GM21390 (cell line): ENCODE measurements around the gene RERE.
"Not testable (repeated sequence)": the region's sequence is repeated elsewhere in the genome, so short reads cannot be mapped to it uniquely, and the experiment has no call there.

Source experiments
- ATAC-seq: cut with Tn5 transposase; IDR thresholded peaks from one replicate; pipeline ENCODE4 v1.9.1; 2021; ENCODE audit not compliant: unreplicated experiment

The RERE gene

DNA sequence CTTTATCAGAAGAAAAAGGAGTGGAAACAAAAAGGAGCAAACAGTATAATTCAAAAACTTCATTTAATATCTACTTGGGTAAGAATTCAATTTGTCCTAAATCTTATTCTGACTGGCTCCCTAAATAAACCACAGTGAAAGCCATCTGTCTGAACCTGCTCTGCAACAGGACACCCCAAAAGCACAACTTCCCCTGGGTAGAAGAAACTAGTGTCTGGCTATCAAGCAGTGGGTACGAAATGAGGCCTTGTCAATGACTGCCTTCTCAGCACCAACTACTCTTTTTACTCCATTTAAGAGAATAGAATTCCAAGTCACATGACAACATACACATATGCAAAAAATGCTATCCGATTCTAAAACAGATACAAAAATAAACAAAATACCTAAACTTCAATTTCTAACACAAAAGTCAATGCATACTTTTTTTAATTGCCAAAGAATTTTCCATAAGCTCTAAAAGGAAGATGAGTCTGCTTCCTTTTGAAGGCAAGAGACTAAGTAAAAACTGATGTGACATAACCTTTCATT lies 292.7 kb downstream of the RERE start:
- ATAC-seq = no peak

DNA sequence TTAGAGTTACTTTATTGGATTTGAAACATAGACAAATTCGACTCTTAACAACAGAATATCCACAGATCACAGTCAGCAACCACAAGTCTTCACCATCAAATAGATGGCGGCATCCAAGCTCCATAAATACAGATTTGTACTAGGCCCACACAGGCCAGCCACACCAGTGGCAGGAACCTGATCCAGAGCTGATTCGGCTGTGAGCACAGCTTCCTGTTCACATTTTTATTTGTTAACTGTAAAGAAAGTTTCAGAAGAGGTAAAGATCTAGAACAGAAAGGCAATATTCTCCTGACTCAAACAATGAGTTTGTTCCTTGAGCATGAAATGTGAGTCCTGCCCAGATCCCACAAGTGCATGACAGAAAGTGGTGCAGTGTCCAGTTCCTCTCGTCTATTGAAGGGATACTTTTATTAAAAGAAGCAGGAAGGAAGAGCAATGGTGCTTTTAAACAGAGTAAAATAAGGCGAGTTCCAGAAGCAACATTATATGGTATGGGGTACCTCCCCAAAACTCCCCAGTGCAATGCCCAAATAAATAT lies 293.7 kb downstream of the RERE start:
- no peak for ATAC-seq

DNA sequence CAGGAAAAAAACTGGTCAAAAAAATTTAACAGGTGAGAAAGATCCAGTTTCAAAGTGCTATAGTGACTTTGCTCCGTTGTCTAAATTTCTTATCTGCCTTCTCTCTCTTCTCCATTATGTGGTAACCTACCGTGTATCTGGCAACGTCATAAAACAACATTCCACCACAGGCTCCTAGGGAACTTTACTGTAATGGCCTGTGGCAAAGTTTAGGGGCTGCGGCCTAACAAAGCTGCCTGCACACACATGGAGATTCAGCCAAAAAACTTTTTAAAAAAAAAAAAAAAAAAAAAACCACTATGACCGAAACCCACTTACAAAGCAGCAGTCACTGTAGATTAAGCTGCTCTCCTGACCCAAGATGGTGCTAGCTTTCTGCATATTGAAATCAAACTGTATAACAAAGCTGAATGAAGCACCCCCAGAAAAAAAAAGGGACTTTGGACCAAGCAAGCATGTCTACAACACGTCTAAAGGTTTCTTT lies 296.9 kb downstream of the RERE start:
- ATAC-seq = no peak

DNA sequence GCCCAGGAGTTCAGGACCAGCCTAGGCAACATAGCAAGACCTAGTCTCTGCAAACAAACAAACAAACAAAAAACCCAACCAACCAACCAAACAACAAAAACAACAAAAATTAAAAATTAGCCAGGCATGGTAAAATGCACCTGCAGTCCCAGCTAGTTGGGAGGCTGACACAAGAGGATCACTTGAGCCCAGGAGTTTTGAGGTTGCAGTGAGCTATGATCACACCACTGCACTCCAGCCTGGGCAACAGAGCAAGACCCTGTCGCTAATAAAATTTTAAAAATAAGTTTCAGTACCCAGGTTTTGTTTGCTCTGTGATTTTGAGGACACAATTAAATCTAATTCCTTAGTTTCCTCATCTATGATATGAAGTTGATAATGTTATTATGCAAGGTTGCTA lies 298.3 kb downstream of the RERE start:
- ATAC-seq = no peak

DNA sequence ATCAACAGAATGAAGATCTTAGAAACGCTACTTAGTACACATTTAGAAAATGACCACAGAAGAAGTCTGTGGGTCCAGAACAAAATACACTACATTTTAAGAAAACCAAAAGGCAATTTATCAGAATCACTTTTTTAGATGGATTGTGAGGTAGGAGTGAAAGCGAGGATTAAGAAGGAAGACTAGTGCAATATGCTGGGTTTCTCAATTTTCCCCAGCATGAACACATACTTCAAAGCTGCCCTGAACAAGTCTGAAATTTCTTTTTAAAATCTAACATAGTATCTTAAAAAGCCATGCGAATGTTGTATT lies 299.0 kb downstream of the RERE start:
- no peak for ATAC-seq

DNA sequence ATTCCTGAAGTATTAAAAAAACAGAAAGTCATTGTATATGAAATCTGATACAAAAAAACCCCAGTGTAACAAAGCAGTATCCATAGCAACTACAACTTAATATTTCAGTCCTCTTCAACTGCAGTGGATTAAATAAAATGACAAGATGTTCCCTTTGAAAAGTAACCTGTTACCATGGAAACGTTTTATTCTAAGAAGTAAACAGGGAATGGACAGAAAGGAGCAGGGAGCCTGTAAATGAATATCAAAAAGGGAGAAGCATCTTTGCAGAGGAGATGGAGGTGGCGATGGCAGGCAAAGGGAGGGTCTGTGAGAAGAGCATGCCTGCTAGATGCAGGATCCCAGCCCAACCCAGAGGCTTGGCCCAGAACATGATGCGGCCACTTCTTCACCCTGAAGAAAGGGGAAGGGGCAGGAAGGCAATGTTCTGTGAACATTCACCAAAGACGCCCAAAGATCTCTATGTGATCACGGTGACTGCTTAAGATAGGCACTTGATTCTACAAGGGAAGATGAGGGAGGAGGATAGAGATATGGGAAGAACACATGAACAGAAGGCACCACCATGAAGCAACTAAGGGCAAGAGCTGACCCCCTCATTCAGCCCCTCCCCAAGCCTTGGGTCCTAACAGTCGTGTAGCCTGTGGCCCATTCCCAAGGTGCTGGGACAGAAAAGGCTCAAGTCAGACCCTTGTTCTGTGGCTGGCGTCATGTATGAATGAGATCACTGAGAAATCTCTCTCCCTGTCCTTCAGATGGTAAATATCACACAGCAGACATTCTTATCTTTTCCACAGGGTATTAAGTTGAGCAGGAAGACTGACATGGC lies 299.6 kb downstream of the RERE start:
- no peak for ATAC-seq

DNA sequence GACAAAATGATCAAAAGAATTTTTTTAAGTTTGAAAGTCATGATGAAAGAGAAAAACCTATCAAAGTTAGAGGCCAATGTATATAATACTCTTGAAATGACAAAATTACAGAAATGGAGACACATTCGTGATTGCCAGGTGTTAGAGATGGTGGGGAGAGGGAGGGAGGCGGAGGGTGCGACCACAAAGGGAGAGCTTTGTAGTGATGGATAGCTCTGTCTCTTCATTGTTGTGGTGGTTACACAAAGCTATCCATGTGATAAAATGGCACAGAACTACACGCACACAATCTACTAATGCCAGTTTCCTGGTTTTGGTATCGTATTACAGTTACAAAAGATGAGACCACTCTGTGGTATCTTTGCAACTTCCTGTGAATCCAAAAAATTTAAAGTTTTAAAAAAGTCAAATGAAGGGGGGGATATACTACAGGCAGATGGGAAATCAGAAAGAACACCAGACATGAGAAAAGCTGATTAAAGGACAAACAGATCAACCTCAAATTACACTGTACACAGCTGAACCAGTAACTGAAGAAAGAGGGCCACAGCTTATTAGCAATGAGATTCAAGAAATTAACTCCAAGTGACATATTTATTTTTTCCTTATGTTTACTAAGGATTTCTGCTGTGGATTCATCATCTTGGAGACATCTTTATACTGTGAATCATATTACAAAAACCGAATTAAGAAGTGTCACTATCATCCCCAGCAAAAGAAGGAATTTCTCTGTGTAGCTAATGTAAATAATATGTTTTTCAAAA lies 300.5 kb downstream of the RERE start:
- no peak for ATAC-seq

DNA sequence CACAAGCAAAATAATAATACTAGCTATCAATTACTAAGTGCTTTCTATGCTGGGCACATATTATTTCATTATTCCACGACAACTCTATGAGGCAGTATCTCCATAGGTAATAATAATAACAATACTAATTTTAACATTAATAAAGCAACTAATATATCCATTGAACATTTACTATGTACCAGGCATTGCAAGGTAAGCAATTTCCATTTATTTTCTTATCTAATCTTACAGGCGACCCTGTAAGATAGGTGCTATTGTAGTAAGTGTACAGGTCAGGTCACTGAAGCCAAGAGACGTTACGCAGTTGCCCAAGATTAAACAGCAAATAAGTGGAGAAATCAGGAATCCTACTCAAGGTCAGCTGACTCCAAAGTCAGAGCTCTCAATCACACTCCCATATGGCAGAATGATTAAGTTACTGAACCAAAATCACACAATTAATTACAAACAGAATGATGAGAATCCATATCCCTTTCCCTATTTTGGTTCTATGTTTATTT lies 301.1 kb downstream of the RERE start:
- no peak for ATAC-seq

DNA sequence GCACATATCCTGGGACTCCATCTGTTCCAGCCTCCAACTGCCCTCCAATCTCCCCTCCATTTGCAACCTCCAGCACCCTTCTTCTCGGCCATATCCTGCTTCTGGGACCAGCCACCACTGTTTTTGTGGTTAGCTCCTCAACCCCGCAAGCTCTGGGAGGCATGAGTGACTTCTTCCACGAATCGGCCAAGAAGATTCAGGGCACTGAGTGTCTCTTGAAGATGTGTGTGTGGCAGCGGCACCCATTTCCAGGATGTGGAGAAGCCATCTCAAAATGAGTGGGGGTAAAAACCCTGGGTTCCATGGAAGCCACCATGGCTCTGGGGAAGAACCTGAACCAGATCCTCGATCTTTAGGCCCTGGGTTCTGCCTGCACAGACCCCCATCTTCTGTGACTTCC lies 304.9 kb downstream of the RERE start:
- ATAC-seq = no peak

DNA sequence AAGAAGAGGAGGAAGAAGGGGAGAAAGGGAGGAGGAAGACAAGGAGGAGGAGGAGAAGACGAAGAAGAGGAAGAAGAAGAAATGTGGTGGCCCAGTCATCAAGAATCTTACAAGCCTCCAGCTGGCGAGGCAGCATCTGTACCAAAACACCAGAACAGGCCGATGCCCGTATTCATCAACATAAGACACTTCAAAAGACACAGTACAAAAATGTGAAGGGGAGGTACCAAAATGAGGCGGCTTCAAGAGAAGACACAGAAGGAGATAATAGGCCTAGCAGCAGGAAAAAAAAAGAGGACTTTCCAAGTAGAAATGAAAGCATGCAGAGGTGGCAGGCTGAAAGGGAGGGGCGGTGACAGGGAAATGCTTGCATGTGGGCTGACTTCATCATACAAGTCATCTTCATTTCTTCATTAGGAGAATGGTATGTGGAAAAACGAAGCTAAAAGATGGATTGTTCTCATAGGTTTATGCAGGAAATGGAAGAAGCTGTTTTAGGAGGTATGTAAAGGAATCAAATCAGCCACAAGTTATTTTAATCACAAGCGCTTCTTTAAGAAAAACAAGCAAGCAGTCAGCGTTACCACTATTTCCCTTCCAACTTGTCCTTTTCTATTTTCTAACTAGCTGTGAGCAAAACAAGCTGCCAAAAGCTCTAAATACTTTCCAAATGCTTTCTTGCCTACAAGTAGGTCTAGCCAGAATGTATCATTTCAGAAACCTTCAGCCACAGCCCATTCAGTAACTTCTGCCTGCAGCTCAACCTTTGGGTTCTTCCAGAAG lies 307.2 kb downstream of the RERE start:
- ATAC-seq = no peak

DNA sequence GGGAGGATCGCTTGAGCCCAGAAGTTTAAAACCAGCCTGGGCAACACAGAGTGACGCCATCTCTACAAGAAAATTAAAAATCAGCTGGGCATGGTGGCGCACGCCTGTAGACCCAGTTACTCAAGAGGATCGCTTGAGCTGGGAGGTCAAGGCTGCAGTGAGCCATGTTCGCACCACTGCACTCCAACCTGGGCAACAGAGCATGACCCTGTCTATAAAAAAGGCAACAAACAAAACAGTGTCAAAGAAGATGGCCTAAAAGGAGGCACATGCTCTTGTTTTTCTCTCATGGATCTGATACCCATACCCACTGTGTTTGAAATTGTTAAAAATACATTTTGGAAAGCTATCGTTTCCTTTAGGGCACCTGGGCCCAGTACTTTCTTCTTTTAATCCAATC lies 307.9 kb downstream of the RERE start:
- ATAC-seq = no peak

DNA sequence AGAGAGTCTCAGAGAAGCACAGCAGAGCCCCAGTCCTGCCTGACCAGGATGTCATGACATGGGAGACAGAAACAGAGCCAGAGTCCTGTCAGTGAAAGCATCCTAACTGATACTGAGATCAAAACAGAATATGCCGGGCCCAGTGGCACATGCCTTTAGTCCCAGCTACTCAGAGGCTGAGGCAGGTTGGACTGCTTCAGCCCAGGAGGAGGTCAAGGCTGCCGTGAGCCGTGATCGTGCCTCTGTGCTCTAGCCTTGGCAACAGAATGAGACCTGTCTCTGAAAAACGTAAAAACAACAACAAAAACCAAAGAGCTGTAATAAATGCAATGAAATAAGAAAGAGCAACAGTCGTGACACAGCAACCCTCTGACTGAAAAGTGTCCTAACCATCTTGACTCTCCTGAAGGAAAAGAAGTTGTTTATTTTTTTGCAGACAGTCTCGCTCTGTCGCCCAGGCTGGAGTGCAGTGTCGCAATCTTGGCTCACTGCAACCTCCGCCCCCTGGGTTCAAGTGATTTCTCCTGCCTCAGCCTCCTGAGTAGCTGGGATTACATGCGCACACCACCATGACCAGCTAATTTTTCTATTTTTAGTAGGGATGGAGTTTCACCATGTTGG lies 310.3 kb downstream of the RERE start:
- ATAC-seq = no peak

DNA sequence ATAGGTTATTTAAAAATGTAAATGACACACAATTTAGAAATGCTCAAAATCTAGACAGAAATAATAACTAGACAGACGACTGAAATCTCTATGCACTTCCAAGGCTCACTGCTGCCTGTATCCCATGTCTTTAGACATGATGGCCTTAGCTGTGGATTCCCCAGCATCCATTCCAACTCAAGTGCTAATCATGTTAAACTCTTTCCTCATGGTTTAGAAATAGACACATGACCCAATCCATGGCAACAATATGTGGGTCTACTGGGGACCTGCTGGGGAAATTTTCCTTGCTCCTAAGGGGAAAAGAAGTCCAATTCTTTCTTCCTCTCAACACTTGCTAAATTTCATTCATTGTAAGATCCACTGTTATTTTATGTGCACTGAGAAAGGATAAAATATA lies 311.0 kb downstream of the RERE start:
- no peak for ATAC-seq

DNA sequence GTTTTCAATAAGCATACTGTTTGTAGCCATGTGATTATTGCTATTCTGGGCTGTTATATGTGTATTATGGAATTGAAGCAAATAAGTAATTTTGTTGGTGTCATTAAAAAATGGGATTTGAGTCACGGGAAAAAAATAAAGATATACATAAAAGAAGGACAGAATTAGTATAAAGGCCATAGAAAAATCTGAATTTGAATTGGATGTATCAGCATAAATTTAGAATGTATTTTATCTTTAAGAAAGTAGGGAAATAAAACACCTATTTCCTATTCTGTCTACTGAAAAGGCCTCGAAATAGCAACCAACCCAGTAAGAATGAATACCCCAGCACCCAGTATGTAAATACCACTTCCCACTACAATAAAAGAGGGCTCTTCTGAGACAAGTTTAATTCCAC lies 313.6 kb downstream of the RERE start:
- ATAC-seq = no peak

DNA sequence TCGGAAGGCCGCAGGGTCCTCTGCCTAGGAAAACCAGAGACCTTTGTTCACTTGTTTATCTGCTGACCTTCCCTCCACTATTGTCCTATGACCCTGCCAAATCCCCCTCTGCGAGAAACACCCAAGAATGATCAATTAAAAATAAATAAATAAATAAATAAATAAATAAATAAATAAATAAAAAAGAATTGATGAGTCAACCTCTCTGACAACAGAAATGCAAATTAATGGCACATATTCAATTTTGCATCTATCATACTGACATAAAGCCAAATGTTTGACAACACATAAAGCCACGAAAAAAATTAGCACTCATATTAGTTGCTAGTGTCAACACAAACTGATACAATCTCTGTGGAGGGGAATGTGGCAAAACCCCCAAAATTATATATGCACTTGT lies 314.5 kb downstream of the RERE start:
- not testable (repeated sequence) for ATAC-seq

DNA sequence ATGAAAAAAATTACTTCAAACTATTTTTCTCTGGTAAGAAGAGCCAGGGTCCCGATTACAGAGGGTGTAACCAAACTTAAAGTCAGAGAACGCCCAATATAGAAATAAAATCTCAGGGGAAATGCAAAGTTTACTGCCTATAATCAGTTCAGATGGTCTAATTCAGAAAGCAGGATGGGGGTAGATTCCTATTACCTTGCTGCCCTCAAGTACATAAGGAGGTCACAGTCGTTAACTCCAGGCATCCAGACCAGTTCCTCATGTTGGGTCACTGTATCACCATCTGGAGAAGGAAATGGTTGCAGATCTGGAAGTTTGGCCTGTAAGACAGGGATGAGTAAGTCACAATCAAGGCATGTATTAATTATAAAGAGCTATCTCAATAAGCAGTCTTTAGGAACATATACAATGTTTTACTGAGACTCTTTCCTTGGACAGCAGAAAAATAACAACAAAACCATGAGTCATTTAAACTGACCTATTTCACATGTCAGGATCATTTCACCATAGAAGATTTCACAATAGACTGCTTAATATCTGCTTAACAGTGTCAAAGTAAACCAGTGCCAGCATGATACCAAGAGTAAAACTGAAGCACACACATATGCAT lies 320.1 kb downstream of the RERE start:
- ATAC-seq = no peak

DNA sequence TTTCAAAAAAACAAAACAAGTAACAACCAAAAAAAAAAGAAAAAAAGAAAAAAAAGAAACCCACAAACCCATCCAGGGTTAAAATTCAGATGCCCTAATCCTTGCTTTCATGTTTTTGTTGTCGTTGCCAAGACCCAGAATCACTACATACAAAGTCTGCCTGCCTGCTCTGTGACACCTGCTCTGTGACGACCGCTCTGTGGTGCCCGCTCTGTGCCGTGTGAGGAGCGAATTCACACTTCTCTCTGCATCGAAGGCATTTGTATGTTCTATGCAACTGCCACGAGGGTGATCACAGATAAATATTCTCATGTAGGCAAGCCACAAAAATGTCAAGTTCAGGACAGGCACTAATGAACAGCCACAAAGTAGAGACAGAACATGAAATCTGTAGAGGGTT lies 321.0 kb downstream of the RERE start:
- no peak for ATAC-seq

DNA sequence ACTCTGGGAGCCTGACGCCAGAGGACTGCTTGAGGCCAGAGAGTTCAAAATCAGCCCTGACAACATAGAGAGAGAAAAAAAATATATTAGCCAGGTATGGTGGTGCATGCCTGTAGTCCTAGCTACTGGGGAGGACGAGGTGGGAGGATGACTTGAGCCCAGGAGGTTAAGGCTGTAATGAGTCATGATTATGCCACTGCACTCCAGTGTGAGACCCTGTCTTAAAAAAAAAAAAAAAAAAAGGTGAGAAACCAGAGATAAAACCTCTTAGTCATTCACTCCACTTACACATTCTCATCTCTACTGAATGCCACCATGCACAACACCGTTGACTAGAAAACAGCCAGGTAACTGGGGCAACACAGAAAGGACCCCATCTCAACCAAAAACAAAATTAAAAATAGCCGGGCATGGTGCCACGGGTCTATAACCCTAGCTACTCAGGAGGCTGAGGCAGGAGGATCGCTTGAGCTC lies 321.5 kb downstream of the RERE start:
- no peak for ATAC-seq

DNA sequence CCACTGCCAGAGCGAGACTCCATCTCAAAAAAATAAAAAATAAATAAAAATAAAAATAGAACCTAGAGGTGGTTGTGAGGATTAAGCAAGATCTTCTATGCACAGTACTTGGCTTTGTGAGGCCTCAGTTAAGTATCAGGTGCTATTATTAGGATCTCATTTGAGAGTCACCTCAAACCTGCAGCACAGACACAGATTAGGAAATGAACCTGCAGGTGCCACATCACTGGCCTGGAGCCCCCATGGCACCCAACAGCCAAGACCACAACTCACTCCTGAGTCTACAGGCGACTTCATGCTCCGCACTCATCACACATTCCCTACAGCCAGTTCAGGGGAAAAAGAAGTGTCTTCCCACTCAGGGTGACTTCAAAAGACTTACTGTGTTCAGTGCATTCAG lies 322.8 kb downstream of the RERE start:
- no peak for ATAC-seq

DNA sequence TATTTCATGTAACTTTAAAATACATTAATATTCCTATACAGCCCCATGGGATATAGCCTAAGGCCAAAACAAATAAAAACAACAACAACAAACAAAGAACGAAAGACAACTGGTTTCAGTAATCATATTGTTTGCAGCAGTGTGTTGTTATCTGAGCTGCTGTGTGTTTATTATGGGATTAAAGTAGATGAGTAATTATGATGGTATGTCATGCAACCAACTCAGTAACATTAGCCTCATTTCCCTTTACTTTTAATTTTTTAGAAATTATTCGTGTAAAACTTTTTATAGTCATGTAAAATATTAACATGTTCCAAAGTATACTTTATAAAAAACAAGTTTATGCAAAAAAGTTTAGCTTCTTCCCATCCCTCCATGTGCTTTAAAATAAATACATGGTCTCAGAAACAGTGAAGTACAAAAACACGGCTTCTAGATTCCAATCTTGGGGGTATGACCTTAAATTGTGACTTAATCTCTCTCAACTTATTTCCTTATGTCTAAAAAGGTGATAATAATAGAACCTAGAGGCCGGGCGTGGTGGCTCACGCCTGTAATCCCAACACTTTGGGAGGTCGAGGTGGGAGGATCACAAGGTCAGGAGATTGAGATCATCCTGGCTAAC lies 323.4 kb downstream of the RERE start:
- ATAC-seq = no peak
